Measurements from ENCODE around the gene CNTNAP2.

- no peak for TF ChIP-seq POLR2A (IDR thresholded peaks at IDR 0.05)
- TF ChIP-seq CTCF (IDR thresholded peaks at IDR 0.05), result no peak
Observed at GRCh38 chr7:147990079-147990478, 1873.5 kb downstream of the CNTNAP2 start.

All from lower leg skin (tissue), 3 donors.